PC-3 (cell line): ENCODE results near the gene SUCO. TPM values are rescaled to one million over a fixed set of nuclear protein-coding genes. Genes with fewer than 3 reads are reported as not detected.

Experiments
- ATAC-seq: fragments of 200-7000 bp; cut with Tn5 transposase; 2 replicates; pipeline ENCODE4 v1.9.1; 2020; ENCODE audit warnings: mild to moderate bottlenecking, moderate library complexity
- BruUV-seq: library from RNA; stranded (reverse); fragments of 400-500 nt; replicated peaks from 2 replicates; lab custom pipeline; 2021; lab: Mats Ljungman, UMichigan
- CTCF ChIA-PET: fragments of 300-600 bp; sonication (Branson Sonifier 250); formaldehyde crosslinking; loops from one replicate; lab custom pipeline; 2022; ENCODE audit warnings: antibody characterized with exemption; lab: Charles Lee
- POLR2A ChIA-PET: fragments of 300-600 bp; sonication (Branson Sonifier 250); formaldehyde crosslinking; loops from one replicate; lab custom pipeline; 2022; ENCODE audit warnings: antibody characterized with exemption; ENCODE audit not compliant: unreplicated experiment; lab: Charles Lee
- DNase-seq: peaks from one replicate; pipeline ENCODE4 v3.0.0-alpha.2; 2015
- H2AFZ ChIP-seq: fragments of 300-600 bp; sonication (generic); 2 replicates; pipeline ENCODE4 v1.6.0; 2016; ENCODE audit warnings: antibody characterized with exemption, low read length
- H3F3A ChIP-seq: fragments of 300-600 bp; sonication (generic); one replicate; pipeline ENCODE4 v1.6.0; 2017; ENCODE audit warnings: antibody characterized with exemption, low read length, control low read depth, mild to moderate bottlenecking; ENCODE audit not compliant: unreplicated experiment
- H3K27ac ChIP-seq: fragments of 300-600 bp; sonication (generic); 2 replicates; pipeline ENCODE4 v1.5.1; 2016; ENCODE audit warnings: mild to moderate bottlenecking, low read length
- H3K27me3 ChIP-seq: fragments of 300-600 bp; sonication (generic); 2 replicates; pipeline ENCODE4 v1.6.1; 2016; ENCODE audit warnings: low read length, mixed read lengths
- H3K36me3 ChIP-seq: fragments of 300-600 bp; sonication (generic); 2 replicates; pipeline ENCODE4 v1.6.1; 2016; ENCODE audit warnings: low read depth, mixed run types, low read length, mixed read lengths
- H3K4me1 ChIP-seq: fragments of 300-600 bp; sonication (generic); 2 replicates; pipeline ENCODE4 v1.5.1; 2016; ENCODE audit warnings: low read length; ENCODE audit not compliant: insufficient read depth
- H3K4me2 ChIP-seq: fragments of 300-600 bp; sonication (generic); 2 replicates; pipeline ENCODE4 v1.6.0; 2016; ENCODE audit warnings: low read length
- H3K4me3 ChIP-seq: fragments of 300-600 bp; sonication (generic); 2 replicates; pipeline ENCODE4 v1.5.1; 2016; ENCODE audit warnings: mild to moderate bottlenecking, low read length, mixed read lengths
- H3K79me2 ChIP-seq: fragments of 300-600 bp; sonication (generic); 2 replicates; pipeline ENCODE4 v1.6.1; 2017; ENCODE audit warnings: low read length, mixed read lengths
- H3K9ac ChIP-seq: fragments of 300-600 bp; sonication (generic); 2 replicates; pipeline ENCODE4 v1.6.0; 2016; ENCODE audit warnings: mild to moderate bottlenecking, low read length
- H3K9me2 ChIP-seq: fragments of 300-600 bp; sonication (generic); replicated peaks from 2 replicates; pipeline ENCODE4 v1.6.1; 2016; ENCODE audit warnings: mixed run types, low read length, mixed read lengths
- H3K9me3 ChIP-seq: fragments of 300-600 bp; sonication (generic); 2 replicates; pipeline ENCODE4 v1.6.1; 2016; ENCODE audit warnings: low read length, mixed read lengths
- H4K20me1 ChIP-seq: fragments of 300-600 bp; sonication (generic); 2 replicates; pipeline ENCODE4 v1.6.1; 2016; ENCODE audit warnings: low read length, mixed read lengths
- CTCF ChIP-seq: fragments of 300-600 bp; sonication (generic); conservative IDR thresholded peaks from 2 replicates; pipeline ENCODE4 v1.5.1; 2017; ENCODE audit warnings: antibody characterized with exemption, low read depth, mild to moderate bottlenecking, low read length
- EZH2 ChIP-seq: fragments of 300-600 bp; sonication (generic); IDR thresholded peaks from one replicate; pipeline ENCODE4 v1.6.1; 2017; ENCODE audit warnings: antibody characterized with exemption, mild to moderate bottlenecking, low read length; ENCODE audit not compliant: unreplicated experiment
- EZH2phosphoT487 ChIP-seq: fragments of 300-600 bp; sonication (generic); IDR thresholded peaks from 2 replicates; pipeline ENCODE4 v1.6.1; 2018; ENCODE audit warnings: mild to moderate bottlenecking, antibody characterized with exemption, low read length, borderline replicate concordance
- intact Hi-C: fragments of 100-400 bp; cut with micrococcal nuclease; formaldehyde crosslinking; loops from 2 replicates; pipeline ENCODE4 v1.9.0; 2023
- total RNA-seq: library from RNA; depleted of rRNA; stranded (reverse); fragments of >200 nt; gene quantifications from 2 replicates; pipeline ENCODE4 v1.2.3, GENCODE V29; 2014

The SUCO gene
- total RNA-seq, 1 experiment from 2014 or later: 72.0 TPM

- peak overlapping the region; percentile 78 for H3K27ac ChIP-seq
- ATAC-seq: peak; percentile 13
- peaks cover 54% of the 10 kb centered on the region for H3K4me1 ChIP-seq
- CTCF ChIA-PET: interaction anchor here (0.6 to 0.9 kb wide), 3 partner anchors 28 to 188 kb away, joined by 3 to 4 read pairs (median 3); no protein-coding TSS in a partner anchor
- no peaks in the 10 kb centered on the region for H3K9me2 ChIP-seq
- no TSS peak for BruUV-seq
- POLR2A ChIA-PET: interaction anchor here (0.6 to 0.9 kb wide), 3 partner anchors 15 to 1200 kb away, joined by 3 to 11 read pairs (median 4); partner anchors contain the start of gene SUCO
- intact Hi-C loops: no loop called here
- peak overlapping the region; percentile 66 for H3K4me2 ChIP-seq
- TF ChIP-seq EZH2phosphoT487 (no peak), CTCF (no peak), EZH2 (no peak)
- H2AFZ ChIP-seq: peak overlapping the region; percentile 27
- no peaks in the 10 kb centered on the region for H4K20me1 ChIP-seq
- H3K27me3 ChIP-seq: no peaks in the 10 kb centered on the region
- H3F3A ChIP-seq: peaks cover 31% of the 10 kb centered on the region
- H3K36me3 ChIP-seq: no peaks in the 10 kb centered on the region; the same call in 1 of the 2 replicates
- DNase-seq: peak; percentile 99
- H3K9me3 ChIP-seq: no peaks in the 10 kb centered on the region
- no peaks in the 10 kb centered on the region for H3K79me2 ChIP-seq
- no peak overlapping the region; the same call in 1 of the 2 replicates for H3K4me3 ChIP-seq
- peak overlapping the region; percentile 51 for H3K9ac ChIP-seq
These were observed 104.6 kb downstream of the SUCO start for GRCh38 chr1:172637522-172637921.

GRCh38 chr1:172638249-172638648, 105.3 kb downstream of the SUCO start:
- Histone ChIP-seq H3K79me2 (no peaks in the 10 kb centered on the region), H3K9ac (peak overlapping the region; percentile 51), H3K9me2 (no peaks in the 10 kb centered on the region), H3K36me3 (no peaks in the 10 kb centered on the region; the same call in 1 of the 2 replicates), H3K4me2 (peak overlapping the region; percentile 66), H3K27me3 (no peaks in the 10 kb centered on the region), H3F3A (peaks cover 31% of the 10 kb centered on the region), H3K9me3 (no peaks in the 10 kb centered on the region), H2AFZ (peak overlapping the region; percentile 27; the same call in 1 of the 2 replicates), H3K4me3 (peak overlapping the region; percentile 25), H3K4me1 (peaks cover 62% of the 10 kb centered on the region), H3K27ac (peak overlapping the region; percentile 78), H4K20me1 (no peaks in the 10 kb centered on the region)
- TF ChIP-seq EZH2phosphoT487: no peak
- no peak for TF ChIP-seq EZH2
- no peak for TF ChIP-seq CTCF
- ChIA-PET CTCF (no interaction called here), POLR2A (interaction anchor here (0.7 kb wide), 1 partner anchor 16 kb away, joined by 4 read pairs; no protein-coding TSS in a partner anchor)
- intact Hi-C loops: loop anchor here (1.0 kb wide), 1 partner anchor 81 kb away; no protein-coding TSS in a partner anchor
- BruUV-seq: TSS peak; percentile 78
- ATAC-seq (no peak; the same call in 1 of the 2 replicates), DNase-seq (peak; percentile 60)
